ENCODE measurements around the gene SIAH3. TPM values are rescaled to one million over a fixed set of nuclear protein-coding genes. Genes with fewer than 3 reads are reported as not detected.
"Not testable (repeated sequence)": the region's sequence is repeated elsewhere in the genome, so short reads cannot be mapped to it uniquely, and the experiment has no call there.

The SIAH3 gene
- total RNA-seq, 4 donors from 2014 or later = under 0.01 to 0.12 TPM; not detected in 2

GRCh38 chr13:45765464-45765863, 86.1 kb downstream of the SIAH3 start:
- ATAC-seq (ENCODE audit: low FRiP score) = no peak
- no peak for TF ChIP-seq CTCF (IDR thresholded peaks at IDR 0.05)
- no peak for DNase-seq (ENCODE audit: low spot score)

- no peak for TF ChIP-seq CTCF (IDR thresholded peaks at IDR 0.05)
- DNase-seq (ENCODE audit: low spot score) = no peak
- no peak for ATAC-seq (ENCODE audit: low FRiP score)
These were observed 88.1 kb downstream of the SIAH3 start for GRCh38 chr13:45763419-45763818.

GRCh38 chr13:45757589-45757988, 94.0 kb downstream of the SIAH3 start:
- not testable (repeated sequence) for DNase-seq (ENCODE audit: low spot score); ATAC-seq (ENCODE audit: low FRiP score)

- ATAC-seq (ENCODE audit: low FRiP score); DNase-seq (ENCODE audit: low spot score): not testable (repeated sequence)
These were observed 95.1 kb downstream of the SIAH3 start for GRCh38 chr13:45756498-45756897.

GRCh38 chr13:45752510-45752909, 99.0 kb downstream of the SIAH3 start:
- no peak for ATAC-seq (ENCODE audit: low FRiP score)
- DNase-seq (ENCODE audit: low spot score) = no peak
- no peak for TF ChIP-seq CTCF (IDR thresholded peaks at IDR 0.05)

- TF ChIP-seq CTCF (IDR thresholded peaks at IDR 0.05) = no peak
- no peak for DNase-seq (ENCODE audit: low spot score)
These were observed 99.7 kb downstream of the SIAH3 start for GRCh38 chr13:45751885-45752284.

GRCh38 chr13:45750566-45750965, 101.0 kb downstream of the SIAH3 start:
- no peak for DNase-seq (ENCODE audit: low spot score)
- no peak for ATAC-seq (ENCODE audit: low FRiP score)
- no peak for TF ChIP-seq CTCF (IDR thresholded peaks at IDR 0.05)

More at GRCh38 chr13:45751885-45752284, 99.7 kb downstream of the SIAH3 start:
- ATAC-seq (ENCODE audit: low FRiP score) = no peak

GRCh38 chr13:45748941-45749759, 102.4 kb downstream of the SIAH3 start:
- ATAC-seq (ENCODE audit: low FRiP score) (no peak), DNase-seq (ENCODE audit: low spot score) (no peak)
- no peak for TF ChIP-seq CTCF (IDR thresholded peaks at IDR 0.05)

All from omental fat pad (tissue), 4 donors.